AG08396 (cell line): ENCODE measurements around the gene GRIK1.

Experiments
- DNase-seq: peaks from one replicate; pipeline ENCODE4 v3.0.0; 2012; ENCODE audit warnings: low spot score, mixed read lengths

The GRIK1 gene

GRCh38 chr21:29909571-29909970 lies 30.2 kb downstream of the GRIK1 start:
- DNase-seq: no peak

- DNase-seq: no peak
Measured at GRCh38 chr21:29904359-29905282, 35.2 kb downstream of the GRIK1 start.

GRCh38 chr21:29896884-29897283 lies 42.9 kb downstream of the GRIK1 start:
- DNase-seq: no peak

- DNase-seq: no peak
Measured at GRCh38 chr21:29893687-29894086, 46.1 kb downstream of the GRIK1 start.

- no peak for DNase-seq
Measured at GRCh38 chr21:29892379-29892778, 47.4 kb downstream of the GRIK1 start.

- DNase-seq: no peak
Measured at GRCh38 chr21:29888437-29888836, 51.4 kb downstream of the GRIK1 start.

GRCh38 chr21:29887313-29888009 lies 52.3 kb downstream of the GRIK1 start:
- no peak for DNase-seq

- no peak for DNase-seq
Measured at GRCh38 chr21:29885491-29885890, 54.3 kb downstream of the GRIK1 start.

GRCh38 chr21:29875873-29876272 lies 63.9 kb downstream of the GRIK1 start:
- no peak for DNase-seq

- no peak for DNase-seq
Measured at GRCh38 chr21:29875036-29875716, 64.6 kb downstream of the GRIK1 start.

- no peak for DNase-seq
Measured at GRCh38 chr21:29873908-29874307, 65.9 kb downstream of the GRIK1 start.

- DNase-seq: no peak
Measured at GRCh38 chr21:29870814-29871213, 69.0 kb downstream of the GRIK1 start.

GRCh38 chr21:29867796-29868195 lies 72.0 kb downstream of the GRIK1 start:
- no peak for DNase-seq

GRCh38 chr21:29860346-29860745 lies 79.5 kb downstream of the GRIK1 start:
- no peak for DNase-seq

GRCh38 chr21:29857150-29857549 lies 82.6 kb downstream of the GRIK1 start:
- no peak for DNase-seq

GRCh38 chr21:29854795-29855194 lies 85.0 kb downstream of the GRIK1 start:
- DNase-seq: no peak

GRCh38 chr21:29851611-29852010 lies 88.2 kb downstream of the GRIK1 start:
- no peak for DNase-seq

GRCh38 chr21:29849735-29850176 lies 90.0 kb downstream of the GRIK1 start:
- peak; percentile 54 for DNase-seq

GRCh38 chr21:29843804-29844203 lies 96.0 kb downstream of the GRIK1 start:
- no peak for DNase-seq

GRCh38 chr21:29834617-29835016 lies 105.2 kb downstream of the GRIK1 start:
- no peak for DNase-seq

- DNase-seq: no peak
Measured at GRCh38 chr21:29832217-29832616, 107.6 kb downstream of the GRIK1 start.

GRCh38 chr21:29829564-29830275 lies 110.1 kb downstream of the GRIK1 start:
- no peak for DNase-seq
